Fibroblast of lung (primary cell): Measurements from ENCODE around the gene ISY1. TPM values are rescaled to one million over a fixed set of nuclear protein-coding genes. Genes with fewer than 3 reads are reported as not detected.

ENCODE experiments used
- DNase-seq, 2 donors: peaks; one replicate each; pipeline versions ENCODE4 v3.0.0 to v3.0.0-alpha.2; 2010; ENCODE audit warnings: low read depth in 2 of 2
- H2AFZ ChIP-seq: 2 replicates; pipeline ENCODE4 v1.5.1; 2012; ENCODE audit warnings: low read length, control low read depth, inconsistent platforms
- H3K27ac ChIP-seq: 2 replicates; pipeline ENCODE4 v1.5.1; 2011; ENCODE audit warnings: low read length, control low read depth; ENCODE audit not compliant: insufficient read depth
- H3K27me3 ChIP-seq: 2 replicates; pipeline ENCODE4 v1.5.1; 2011; ENCODE audit warnings: mild to moderate bottlenecking, low read length; ENCODE audit not compliant: control insufficient read depth, insufficient read depth
- H3K36me3 ChIP-seq: 2 replicates; pipeline ENCODE4 v1.5.1; 2011; ENCODE audit warnings: low read length; ENCODE audit not compliant: control insufficient read depth, insufficient read depth
- H3K4me1 ChIP-seq: 2 replicates; pipeline ENCODE4 v1.5.1; 2011; ENCODE audit warnings: low read length; ENCODE audit not compliant: control insufficient read depth, insufficient read depth; ENCODE audit errors: extremely low read depth
- H3K4me2 ChIP-seq: 2 replicates; pipeline ENCODE4 v1.5.1; 2011; ENCODE audit warnings: low read length, control low read depth; ENCODE audit not compliant: insufficient read depth; ENCODE audit errors: extremely low read depth
- H3K4me3 ChIP-seq, 4 experiments: fragments of 200-600 bp in 1 of 4; sonication (generic) in 1 of 4; replicated peaks in 1 of 4; 2 replicates each; pipeline ENCODE4 v1.5.1; 2011 to 2016; ENCODE audit warnings: low read length in 4 of 4, low read depth in 3 of 4, mild to moderate bottlenecking in 3 of 4, control low read depth in 2 of 4, inconsistent platforms in 1 of 4, mixed read lengths in 1 of 4; ENCODE audit not compliant: insufficient read depth in 1 of 4; ENCODE audit errors: control extremely low read depth in 1 of 4
- H3K79me2 ChIP-seq: 2 replicates; pipeline ENCODE4 v1.5.1; 2012; ENCODE audit warnings: mild to moderate bottlenecking, low read length, inconsistent platforms; ENCODE audit not compliant: control insufficient read depth, insufficient read depth
- H3K9ac ChIP-seq: 2 replicates; pipeline ENCODE4 v1.5.1; 2011; ENCODE audit warnings: mild to moderate bottlenecking, low read length, control low read depth; ENCODE audit not compliant: insufficient read depth
- H3K9me3 ChIP-seq: 2 replicates; pipeline ENCODE4 v1.5.1; 2012; ENCODE audit warnings: low read depth, low read length; ENCODE audit not compliant: control insufficient read depth, insufficient read depth
- H4K20me1 ChIP-seq: 2 replicates; pipeline ENCODE4 v1.5.1; 2011; ENCODE audit warnings: low read length; ENCODE audit not compliant: control insufficient read depth, insufficient read depth; ENCODE audit errors: extremely low read depth
- CTCF ChIP-seq, 2 donors: IDR thresholded peaks in 1 of 2; conservative IDR thresholded peaks in 1 of 2; 1 replicate in 1 of 2; 2 replicates in 1 of 2; pipeline ENCODE4 v1.5.1; 2011 to 2012; ENCODE audit warnings: low read length in 2 of 2, control low read depth in 1 of 2, inconsistent platforms in 1 of 2, low read depth in 1 of 2, mild to moderate bottlenecking in 1 of 2
- EZH2 ChIP-seq: IDR thresholded peaks from 2 replicates; pipeline ENCODE4 v1.5.1; 2012; ENCODE audit warnings: low read length, control low read depth, mild to moderate bottlenecking; ENCODE audit errors: missing control alignments
- polyA plus RNA-seq, 2 donors: library from polyadenylated mRNA; depleted of rRNA in 1 of 2; stranded (reverse) in 1 of 2; unstranded in 1 of 2; fragments of >200 nt; gene quantifications; 2 replicates each; pipeline ENCODE4 v1.2.1, GENCODE V29; 2011 to 2012; ENCODE audit warnings: missing spikeins in 1 of 2
- total RNA-seq: library from RNA; depleted of rRNA; stranded (reverse); fragments of >200 nt; gene quantifications from 2 replicates; pipeline ENCODE4 v1.2.1, GENCODE V29; 2014

Gene ISY1
- total and polyA plus RNA-seq, 2 donors (not counting 1 experiment from before 2014, with no cell fraction given) = 34.8 to 39.6 TPM

- Histone ChIP-seq H2AFZ (no peak overlapping the region), H3K4me2 (no peak overlapping the region), H3K9ac (no peak overlapping the region), H3K27me3 (no peaks in the 10 kb centered on the region), H3K79me2 (no peaks in the 10 kb centered on the region), H3K9me3 (no peaks in the 10 kb centered on the region), H3K36me3 (peaks cover 20% of the 10 kb centered on the region), H3K4me3 (no peak overlapping the region), H3K27ac (no peak overlapping the region), H4K20me1 (no peaks in the 10 kb centered on the region), H3K4me1 (no peaks in the 10 kb centered on the region)
- DNase-seq = no peak
- no peak for TF ChIP-seq EZH2
- TF ChIP-seq CTCF (conservative IDR thresholded peaks at IDR 0.05 in 1 of 2, IDR thresholded peaks at IDR 0.05 in 1 of 2; ENCODE audit: low read depth in 1 of 2, low read length in 2 of 2) = no peak
Measured at GRCh38 chr3:129132097-129132866, 28.6 kb downstream of the ISY1 start.

DNA sequence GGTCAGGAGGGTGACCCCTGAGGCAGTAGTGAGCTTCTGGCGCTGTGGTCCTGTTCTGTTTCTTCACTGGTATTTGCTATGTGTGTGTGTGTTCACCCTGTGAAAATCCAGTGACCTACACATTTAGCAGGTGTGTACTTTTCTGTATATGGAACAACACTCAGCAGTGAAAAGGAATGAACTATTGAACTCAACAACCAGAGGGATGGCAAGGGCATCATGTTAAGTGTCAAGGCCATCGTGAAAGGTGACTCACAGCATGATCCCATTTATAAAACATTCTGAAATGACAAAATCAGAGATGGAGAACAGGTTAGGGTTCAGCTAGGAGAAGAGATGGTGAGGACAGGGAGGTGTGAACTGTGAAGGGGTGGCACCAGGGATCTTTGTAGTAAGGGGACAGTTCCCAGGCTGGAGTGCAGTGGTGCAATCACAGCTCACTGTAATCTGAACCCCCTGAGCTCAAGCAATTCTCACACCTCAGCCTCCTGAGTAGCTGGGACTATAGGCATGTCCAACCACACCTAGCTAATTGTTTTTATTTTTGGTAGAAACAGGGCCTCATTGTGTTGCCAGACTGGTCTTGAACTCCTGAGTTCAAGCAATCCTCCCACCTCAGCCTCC, 29.3 kb downstream of the ISY1 start:
- H3K4me2 ChIP-seq = no peak overlapping the region
- H3K9me3 ChIP-seq = no peaks in the 10 kb centered on the region
- H3K36me3 ChIP-seq = peaks cover 20% of the 10 kb centered on the region
- H3K4me3 ChIP-seq = no peak overlapping the region
- H3K27ac ChIP-seq = no peak overlapping the region
- H3K79me2 ChIP-seq = no peaks in the 10 kb centered on the region
- H4K20me1 ChIP-seq = no peaks in the 10 kb centered on the region
- TF ChIP-seq CTCF (conservative IDR thresholded peaks at IDR 0.05 in 1 of 2, IDR thresholded peaks at IDR 0.05 in 1 of 2; ENCODE audit: low read depth in 1 of 2, low read length in 2 of 2) = no peak
- TF ChIP-seq EZH2 = no peak
- H2AFZ ChIP-seq = no peak overlapping the region
- no peaks in the 10 kb centered on the region for H3K27me3 ChIP-seq
- DNase-seq = no peak
- H3K9ac ChIP-seq = no peak overlapping the region
- peaks cover 3% of the 10 kb centered on the region for H3K4me1 ChIP-seq

- no peaks in the 10 kb centered on the region for H4K20me1 ChIP-seq
- no peak overlapping the region for H3K4me2 ChIP-seq
- no peak for DNase-seq
- H3K27me3 ChIP-seq = no peaks in the 10 kb centered on the region
- H3K27ac ChIP-seq = no peak overlapping the region
- peaks cover 3% of the 10 kb centered on the region for H3K4me1 ChIP-seq
- no peak overlapping the region for H3K9ac ChIP-seq
- H2AFZ ChIP-seq = no peak overlapping the region
- H3K79me2 ChIP-seq = no peaks in the 10 kb centered on the region
- no peak overlapping the region for H3K4me3 ChIP-seq
- H3K9me3 ChIP-seq = no peaks in the 10 kb centered on the region
- H3K36me3 ChIP-seq = peaks cover 20% of the 10 kb centered on the region
- TF ChIP-seq CTCF (conservative IDR thresholded peaks at IDR 0.05 in 1 of 2, IDR thresholded peaks at IDR 0.05 in 1 of 2; ENCODE audit: low read depth in 1 of 2, low read length in 2 of 2) (no peak), EZH2 (no peak)
Measured at GRCh38 chr3:129130291-129130813, 30.5 kb downstream of the ISY1 start.
